ENCODE data around the gene THOC2.

- TF ChIP-seq CTCF (IDR thresholded peaks at IDR 0.05) (no peak), EZH2 (IDR thresholded peaks at IDR 0.05; ENCODE audit: borderline replicate concordance, insufficient read depth, low read depth, low read length, poor library complexity, severe bottlenecking) (no peak)
Measured at GRCh38 chrX:123580792-123581191, 152.1 kb downstream of the THOC2 start.

Measured in B cell (primary cell).